ENCODE measurements around the gene PPDPF. TPM values are rescaled to one million over a fixed set of nuclear protein-coding genes. Genes with fewer than 3 reads are reported as not detected.

The PPDPF gene
- total and polyA plus RNA-seq, 2 of the 8 experiments (the other 6 are each of a cell fraction or from before 2014, with no cell fraction given) = 30.5 to 138 TPM

DNA sequence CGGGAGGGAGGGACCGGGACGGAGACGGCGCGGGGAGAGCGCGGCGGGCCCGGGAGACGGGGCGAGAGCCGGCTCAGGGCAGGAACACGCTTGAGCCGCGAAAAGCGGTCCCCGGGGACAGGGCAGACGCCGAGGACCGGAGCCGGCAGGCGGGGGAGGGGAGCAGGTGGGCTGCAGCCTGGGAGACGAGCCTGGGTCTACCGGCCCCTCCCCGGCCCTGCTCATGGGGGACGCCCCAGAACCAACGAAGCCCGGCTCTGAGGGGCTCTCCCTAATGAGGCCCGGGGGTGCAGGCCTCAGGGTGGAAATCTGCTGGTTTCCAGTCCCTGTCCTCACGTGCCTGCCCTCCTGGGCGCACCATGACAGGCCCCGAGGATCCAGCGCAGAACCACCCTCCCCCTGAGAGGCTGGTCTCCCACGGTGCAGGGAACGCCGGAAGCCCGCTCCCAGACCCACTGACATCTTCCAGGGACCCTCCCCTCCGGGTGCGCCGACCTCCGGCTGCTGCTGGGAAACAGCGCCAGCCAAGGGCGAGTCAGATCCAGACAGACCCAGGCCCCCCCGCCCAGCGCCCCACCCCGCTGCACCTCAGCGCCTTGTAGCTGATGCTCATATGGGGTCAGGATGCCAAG lies 21.1 kb upstream of the PPDPF start:
- no peak overlapping the region for H2BK12ac ChIP-seq (ENCODE audit: low read depth, low read length)
- no peak overlapping the region for H4K5ac ChIP-seq (ENCODE audit: insufficient read length, low read depth, low read length)
- H3K9me3 ChIP-seq (ENCODE audit: insufficient read depth in 2 of 2, low read depth in 1 of 2, low read length in 1 of 2) = no peaks in the 10 kb centered on the region; a peak in 1 of 4 replicates
- H3K23me2 ChIP-seq (ENCODE audit: low read depth, low read length) = peaks cover 3% of the 10 kb centered on the region; the same call in 1 of the 2 replicates
- H2BK20ac ChIP-seq (ENCODE audit: low read length) = no peak overlapping the region
- ChIA-PET CTCF (ENCODE audit: partially characterized antibody) (no interaction called here), POLR2A (ENCODE audit: partially characterized antibody) (interaction anchor here (1.1 kb wide), 1 partner anchor 22 kb away, joined by 5 read pairs; the partner anchor contains the start of gene PPDPF)
- H2BK15ac ChIP-seq (ENCODE audit: low read length) = no peak overlapping the region
- H3K79me1 ChIP-seq (ENCODE audit: low read depth, low read length) = no peaks in the 10 kb centered on the region
- H3K56ac ChIP-seq (replicated peaks; ENCODE audit: insufficient read length, low read depth, low read length) = no peak overlapping the region
- no peaks in the 10 kb centered on the region for H3K79me2 ChIP-seq (ENCODE audit: control insufficient read depth in 1 of 2, insufficient read depth in 2 of 2, low read length in 2 of 2)
- H2BK5ac ChIP-seq (ENCODE audit: low read depth, low read length) = no peak overlapping the region; the same call in 1 of the 2 replicates
- H2BK120ac ChIP-seq (replicated peaks; ENCODE audit: low read depth, low read length) = no peak overlapping the region
- H3K4me3 ChIP-seq (ENCODE audit: extremely low read depth in 1 of 4, insufficient read depth in 2 of 4, low read depth in 3 of 4, low read length in 4 of 4) = peak overlapping the region; percentile 23 to 66 (median 29); a peak in 6 of 8 replicates
- DNase-seq (ENCODE audit: low read depth in 1 of 2, low spot score in 2 of 2) (peak in 1 of 2 experiments; percentile 63), FAIRE-seq (no peak)
- peaks cover 0 to 4% of the 10 kb centered on the region in 2 experiments for H4K20me1 ChIP-seq (replicated peaks in 1 of 2; ENCODE audit: control insufficient read depth in 1 of 2, insufficient read depth in 2 of 2, low read length in 2 of 2)
- peaks cover 0 to 32% (median 21%) of the 10 kb centered on the region in 4 experiments; a peak in 6 of 7 replicates for H3K4me1 ChIP-seq (replicated peaks in 1 of 4; ENCODE audit: control insufficient read depth in 3 of 4, insufficient read depth in 4 of 4, low read length in 3 of 4)
- peak overlapping the region; percentile 60 to 80 for H3K4me2 ChIP-seq (ENCODE audit: insufficient read depth in 1 of 2, low read depth in 2 of 2, low read length in 2 of 2)
- H3K18ac ChIP-seq (ENCODE audit: extremely low read depth, low read length) = peak overlapping the region; percentile 32; the same call in 1 of the 2 replicates
- no peak overlapping the region for H3K23ac ChIP-seq (ENCODE audit: insufficient read length)
- TF ChIP-seq, protein P1, sequence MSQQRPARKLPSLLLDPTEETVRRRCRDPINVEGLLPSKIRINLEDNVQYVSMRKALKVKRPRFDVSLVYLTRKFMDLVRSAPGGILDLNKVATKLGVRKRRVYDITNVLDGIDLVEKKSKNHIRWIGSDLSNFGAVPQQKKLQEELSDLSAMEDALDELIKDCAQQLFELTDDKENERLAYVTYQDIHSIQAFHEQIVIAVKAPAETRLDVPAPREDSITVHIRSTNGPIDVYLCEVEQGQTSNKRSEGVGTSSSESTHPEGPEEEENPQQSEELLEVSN (IDR thresholded peaks at IDR 0.05) = peak; percentile 53
- TF ChIP-seq CEBPB (IDR thresholded peaks at IDR 0.05; ENCODE audit: low read depth, low read length) = no peak
- 0 out of 2 replicates have a peak, but pooled peaks have one; percentile 26 for TF ChIP-seq SUZ12 (IDR thresholded peaks at IDR 0.05; ENCODE audit: low read length)
- 0 out of 2 replicates have a peak, but pooled peaks have one; percentile 33 for TF ChIP-seq GABPA (IDR thresholded peaks at IDR 0.05; ENCODE audit: borderline replicate concordance, insufficient read depth, low read length)
- peak; percentile 53; the same call in 1 of the 2 replicates for TF ChIP-seq MAX (IDR thresholded peaks at IDR 0.05)
- TF ChIP-seq BACH1 (IDR thresholded peaks at IDR 0.05; ENCODE audit: low read length) = no peak
- TF ChIP-seq TBP (IDR thresholded peaks at IDR 0.05; ENCODE audit: low read depth, low read length) = no peak
- TF ChIP-seq SRF (IDR thresholded peaks at IDR 0.05; ENCODE audit: low read depth, low read length) = no peak
- TF ChIP-seq KDM4A (IDR thresholded peaks at IDR 0.05; ENCODE audit: low read depth, low read length, severe bottlenecking) = peak; percentile 83
- H3K14ac ChIP-seq (ENCODE audit: insufficient read length) = no peak overlapping the region
- peak overlapping the region; percentile 47 for H4K8ac ChIP-seq (ENCODE audit: extremely low read depth, insufficient read depth, low read length)
- no peak overlapping the region for H3K4ac ChIP-seq (replicated peaks; ENCODE audit: insufficient read length, low read depth, low read length)
- no peak overlapping the region for H2AFZ ChIP-seq (ENCODE audit: low read length)
- no peaks in the 10 kb centered on the region; a peak in 1 of 8 replicates for H3K36me3 ChIP-seq (ENCODE audit: control insufficient read depth in 2 of 4, insufficient read depth in 4 of 4, low read length in 3 of 4)
- no peak overlapping the region for H4K91ac ChIP-seq (replicated peaks; ENCODE audit: insufficient read length, low read length)
- no peak overlapping the region for H2AK5ac ChIP-seq (ENCODE audit: low read depth, low read length)
- no peak overlapping the region for H3K27ac ChIP-seq (ENCODE audit: low read depth, low read length)
- no peak overlapping the region for H3K9ac ChIP-seq (replicated peaks in 1 of 4; ENCODE audit: extremely low read depth in 1 of 4, low read depth in 3 of 4, low read length in 3 of 4)
- H3K27me3 ChIP-seq (replicated peaks in 1 of 4; ENCODE audit: control insufficient read depth in 3 of 4, extremely low read depth in 1 of 4, insufficient read depth in 3 of 4, low read length in 3 of 4) = peaks cover 11 to 42% (median 35%) of the 10 kb centered on the region in 4 experiments
- WGBS, 2 experiments (ENCODE audit: extremely low coverage in 1 of 2, insufficient coverage in 1 of 2, insufficient read length in 1 of 2, insufficient replicate concordance in 2 of 2, low coverage in 1 of 2, low lambda C conversion rate in 2 of 2, missing lambda C conversion rate in 1 of 2) = 3% methylated on average over 6 of the region's 48 CpGs; no CpG with 5 or more reads in 1 of the 2 experiments

Measured in H1 (cell line).